NCI-H2227 treated with DMSO at 0.1 percent for 48 hours (cell line): ENCODE results near the gene DRC1.

Experiments used
- DNase-seq: peaks from one replicate; lab custom pipeline; 2025; lab: John Stamatoyannopoulos, UW

The DRC1 gene

GRCh38 chr2:26448651-26449050 is 46.9 kb downstream of the DRC1 start:
- DNase-seq, result no peak

- no peak for DNase-seq
Measured at GRCh38 chr2:26449278-26450030, 47.7 kb downstream of the DRC1 start.

GRCh38 chr2:26450031-26450635 is 48.4 kb downstream of the DRC1 start:
- DNase-seq, result no peak

- DNase-seq, result no peak
Measured at GRCh38 chr2:26451700-26452099, 50.0 kb downstream of the DRC1 start.

GRCh38 chr2:26453421-26454329 is 52.0 kb downstream of the DRC1 start:
- no peak for DNase-seq

DNA sequence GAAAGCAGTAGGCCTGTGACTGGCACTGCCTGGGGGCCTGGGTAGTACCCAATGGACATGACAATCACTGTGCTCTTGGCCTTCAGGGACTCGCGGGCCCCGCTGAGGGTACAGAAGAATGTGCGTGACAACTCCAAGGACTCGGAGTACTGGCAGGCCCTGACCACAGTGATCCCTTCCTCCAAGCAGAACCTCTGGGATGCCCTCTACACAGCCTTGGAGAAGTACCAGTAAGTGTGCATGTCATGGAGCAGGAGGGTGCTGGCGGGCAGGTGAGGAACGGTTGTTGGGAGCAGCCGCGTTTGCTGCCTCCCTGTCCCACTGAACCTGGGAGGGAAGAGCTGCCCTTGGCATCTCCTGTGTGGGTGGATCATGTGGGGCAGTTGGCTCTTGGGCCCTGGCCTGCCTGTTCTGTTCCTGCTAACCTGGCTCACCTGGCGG is 52.9 kb downstream of the DRC1 start:
- no peak for DNase-seq

DNA sequence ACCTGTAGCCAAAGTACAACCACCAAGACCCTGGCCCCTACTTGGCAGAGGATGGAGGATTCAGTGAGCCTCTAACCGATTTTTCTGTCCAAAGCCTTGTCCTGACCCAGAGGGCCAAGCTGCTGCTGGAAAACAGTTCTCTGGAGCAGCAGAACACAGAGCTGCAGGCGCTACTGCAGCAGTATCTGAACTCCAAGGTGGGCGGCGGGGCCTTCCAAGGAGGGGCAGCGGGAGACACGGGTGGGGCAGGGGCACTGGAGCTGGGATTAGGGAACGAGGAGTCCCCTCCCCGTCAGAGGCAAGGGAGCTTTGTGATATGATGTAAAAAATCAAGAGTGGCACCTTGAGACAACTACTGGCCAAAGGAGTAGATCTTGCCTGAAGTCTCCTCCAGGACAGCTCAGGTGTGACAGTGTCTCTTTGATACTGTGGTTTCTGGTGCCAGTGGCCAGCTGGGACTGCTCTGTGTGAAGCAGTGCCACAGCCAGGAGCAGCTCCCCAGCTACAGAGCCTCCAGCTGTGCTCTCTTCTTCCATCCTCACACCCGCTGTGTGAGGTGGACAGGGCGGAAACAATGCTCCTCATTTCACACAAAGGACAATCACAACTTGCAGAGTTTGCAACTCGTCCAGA is 53.4 kb downstream of the DRC1 start:
- no peak for DNase-seq

DNA sequence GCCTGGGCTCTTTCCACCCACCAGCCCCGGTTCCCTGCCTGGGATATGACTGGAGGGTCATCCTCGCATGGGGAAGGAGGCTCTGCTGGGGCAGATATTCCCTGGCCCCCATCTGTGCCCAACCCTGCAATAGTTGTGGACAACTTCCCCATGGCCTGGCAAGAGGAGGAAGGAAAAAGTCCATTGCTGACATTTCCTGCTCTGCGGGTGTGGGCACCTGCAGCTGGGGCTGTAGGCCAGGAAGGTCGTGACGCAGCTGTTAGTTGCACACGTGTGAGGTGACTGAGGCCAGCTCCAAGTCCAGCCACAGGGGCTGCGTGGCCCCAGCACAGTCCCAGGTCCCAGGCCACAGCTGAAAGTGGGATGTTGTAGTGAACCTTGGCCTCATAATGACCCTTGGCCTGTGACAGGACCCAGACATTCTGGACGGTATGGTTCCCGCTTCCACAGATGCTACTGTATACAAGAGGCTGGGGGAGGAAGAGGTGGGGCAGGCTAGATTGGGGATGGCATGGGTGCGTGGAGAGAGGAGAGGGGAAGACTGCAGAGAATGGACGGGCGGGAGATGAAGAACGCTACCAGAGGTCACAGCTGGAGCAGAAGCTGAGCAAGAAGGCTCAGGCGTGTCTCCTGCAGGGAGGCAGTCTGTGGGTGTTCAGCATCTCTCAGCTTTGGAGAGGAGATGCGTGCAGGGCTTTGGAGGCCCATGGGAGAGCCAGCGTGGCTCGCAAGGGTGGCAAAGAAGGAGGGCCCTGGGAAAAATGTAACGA is 54.1 kb downstream of the DRC1 start:
- DNase-seq, result no peak

DNA sequence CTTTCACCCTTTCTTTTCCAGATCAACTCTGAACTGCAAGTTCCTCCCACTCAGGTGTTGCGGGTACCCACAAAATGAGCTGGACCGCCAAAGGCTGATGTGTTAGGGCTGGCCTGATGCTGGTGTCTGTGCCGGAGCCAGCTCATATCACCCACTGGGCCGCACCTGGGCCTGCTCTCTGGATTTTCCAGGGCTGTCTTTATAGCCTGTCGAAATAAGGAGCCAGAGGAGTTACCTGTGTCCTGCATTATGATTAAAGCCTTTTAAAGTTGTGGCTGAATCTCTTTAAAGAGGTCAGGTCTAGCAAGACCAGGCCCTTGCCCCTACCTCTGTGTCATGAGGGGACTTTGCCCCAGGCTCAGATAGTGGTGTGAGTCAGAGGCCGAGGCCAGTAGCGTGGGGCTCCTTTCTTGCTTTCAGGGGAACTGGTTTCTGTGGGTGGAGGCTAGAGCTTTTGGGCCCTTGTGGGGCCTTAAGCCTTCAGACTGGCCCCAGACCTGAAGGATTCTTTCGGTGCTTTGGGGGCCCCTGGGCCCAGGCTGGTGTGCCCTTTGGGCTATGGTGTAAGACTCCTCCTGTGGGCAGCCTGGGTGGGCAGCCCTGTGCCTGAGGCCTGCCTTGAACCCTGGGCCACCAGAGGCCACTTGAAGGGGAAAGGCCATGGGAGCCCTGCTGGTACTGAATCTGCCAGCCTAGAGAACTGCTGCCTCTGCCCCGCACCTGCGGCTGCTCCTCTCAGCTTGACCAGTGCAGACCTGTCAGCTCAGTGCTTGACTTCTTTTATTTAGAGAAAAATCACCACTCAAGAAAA is 54.9 kb downstream of the DRC1 start:
- DNase-seq, result no peak

GRCh38 chr2:26457251-26457666 is 55.5 kb downstream of the DRC1 start:
- DNase-seq, result no peak

- DNase-seq, result no peak
Measured at GRCh38 chr2:26457695-26458364, 56.1 kb downstream of the DRC1 start.

- DNase-seq, result no peak
Measured at GRCh38 chr2:26458365-26459042, 56.8 kb downstream of the DRC1 start.

DNA sequence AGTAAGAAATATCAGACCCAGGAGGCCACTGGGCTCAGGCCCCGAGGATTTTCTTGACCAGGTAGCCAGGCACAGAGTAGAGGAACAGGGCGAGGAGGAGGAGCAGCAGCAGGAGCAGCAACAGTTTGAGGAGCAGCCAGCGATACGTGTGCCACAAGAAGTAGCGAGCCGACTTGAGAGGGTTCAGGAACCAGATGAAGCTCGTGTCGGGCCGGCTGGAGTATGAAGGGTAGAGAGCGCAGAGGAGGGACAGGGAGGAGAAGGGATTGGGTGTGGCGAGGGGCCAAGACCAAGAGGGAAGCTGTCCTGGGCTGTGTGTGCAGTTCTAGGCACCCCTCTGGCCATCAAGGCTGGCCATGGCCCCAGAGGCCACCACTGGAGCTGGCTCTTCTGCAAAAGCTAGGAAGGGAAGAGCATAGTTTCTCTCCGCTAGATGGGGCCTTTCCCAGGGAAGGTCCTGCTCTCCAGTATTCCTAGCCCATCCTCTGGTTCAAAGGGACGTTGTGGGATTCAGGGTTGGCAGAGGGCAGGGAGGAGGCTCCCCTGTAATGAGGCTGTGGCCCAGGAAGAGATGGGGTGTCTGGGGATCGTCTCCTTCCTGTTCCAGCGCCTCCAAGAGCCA is 58.4 kb downstream of the DRC1 start:
- DNase-seq, result no peak

GRCh38 chr2:26460613-26461031 is 58.9 kb downstream of the DRC1 start:
- DNase-seq, result no peak

DNA sequence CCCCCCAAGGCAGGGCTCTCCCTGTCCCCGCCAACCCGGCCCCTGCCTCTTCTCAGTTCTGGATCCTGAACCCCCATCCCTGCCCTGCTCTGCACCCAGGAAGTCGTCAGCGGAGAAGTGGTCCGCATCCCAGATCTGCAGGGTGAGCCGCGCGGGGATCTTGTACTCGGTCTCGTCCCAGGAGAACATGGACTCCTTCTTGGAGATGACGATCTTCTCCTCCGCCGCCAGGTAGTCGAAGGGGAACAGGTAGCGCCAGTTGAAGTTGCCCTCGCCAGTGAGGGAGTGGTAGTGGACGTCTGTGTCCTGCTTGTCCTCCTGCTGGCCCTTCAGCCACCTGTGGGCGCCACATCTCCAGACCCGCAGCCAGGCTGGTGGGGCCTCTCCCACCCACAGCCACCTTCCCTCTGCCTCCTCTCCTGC is 59.9 kb downstream of the DRC1 start:
- DNase-seq, result no peak

DNA sequence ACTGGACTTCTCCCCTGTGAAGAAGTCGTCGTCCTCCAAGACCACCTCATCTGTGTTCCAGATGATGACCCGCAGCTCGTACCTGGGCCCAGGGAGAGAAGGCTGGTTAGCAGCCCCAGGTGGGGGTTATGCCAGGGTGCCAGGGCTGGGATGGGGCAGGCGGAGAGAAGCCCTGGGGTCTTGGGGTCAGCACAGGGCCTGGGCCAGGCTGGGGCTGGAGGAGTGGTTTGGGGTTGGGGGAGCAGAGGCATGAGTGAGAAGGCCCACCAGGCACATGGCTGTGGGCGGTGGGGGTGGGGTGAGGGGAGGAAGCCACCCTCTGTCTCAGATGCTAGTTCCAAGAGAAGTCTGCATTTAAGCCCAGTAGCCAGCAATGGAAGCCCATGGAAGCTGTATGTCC is 60.4 kb downstream of the DRC1 start:
- DNase-seq, result no peak

- DNase-seq, result no peak
Measured at GRCh38 chr2:26462511-26463243, 61.0 kb downstream of the DRC1 start.
